DND-41 (cell line): ENCODE results near the gene MAML3.

Experiments
- ATAC-seq: fragments of 200-7000 bp; cut with Tn5 transposase; 3 replicates; pipeline ENCODE4 v1.9.1; 2021; ENCODE audit warnings: low read depth; ENCODE audit not compliant: insufficient read depth
- DNase-seq: peaks from one replicate; pipeline ENCODE4 v3.0.0-alpha.2; 2020
- H2AFZ ChIP-seq: 2 replicates; pipeline ENCODE4 v1.6.0; 2012; ENCODE audit warnings: low read depth, low read length
- H3K27ac ChIP-seq: 2 replicates; pipeline ENCODE4 v1.5.1; 2012; ENCODE audit warnings: low read length, inconsistent platforms
- H3K27me3 ChIP-seq: fragments of 200-600 bp; sonication (generic); 2 replicates; pipeline ENCODE4 v1.6.0; 2012; ENCODE audit warnings: low read length, mild to moderate bottlenecking, inconsistent platforms; ENCODE audit not compliant: insufficient read depth, poor library complexity
- H3K36me3 ChIP-seq: 2 replicates; pipeline ENCODE4 v1.5.1; 2012; ENCODE audit warnings: low read length, inconsistent platforms; ENCODE audit not compliant: insufficient read depth
- H3K4me1 ChIP-seq: 2 replicates; pipeline ENCODE4 v1.5.1; 2012; ENCODE audit warnings: mild to moderate bottlenecking, low read length; ENCODE audit not compliant: insufficient read depth
- H3K4me2 ChIP-seq: 2 replicates; pipeline ENCODE4 v1.6.0; 2012; ENCODE audit warnings: mild to moderate bottlenecking, moderate library complexity, low read length, inconsistent platforms; ENCODE audit not compliant: insufficient read depth
- H3K4me3 ChIP-seq, 2 experiments: fragments of 200-600 bp in 1 of 2; shearing (Covaris generic) in 1 of 2; 2 replicates each; pipeline ENCODE4 v1.5.1; 2012 to 2016; ENCODE audit warnings: inconsistent platforms in 2 of 2, low read length in 2 of 2, mild to moderate bottlenecking in 2 of 2, low read depth in 1 of 2, moderate library complexity in 1 of 2
- H3K79me2 ChIP-seq: 2 replicates; pipeline ENCODE4 v1.6.0; 2012; ENCODE audit warnings: low read length, inconsistent platforms; ENCODE audit not compliant: insufficient read depth
- H3K9ac ChIP-seq: 2 replicates; pipeline ENCODE4 v1.6.0; 2012; ENCODE audit warnings: low read depth, mild to moderate bottlenecking, inconsistent platforms, low read length, moderate library complexity
- H3K9me3 ChIP-seq: 2 replicates; pipeline ENCODE4 v1.5.1; 2012; ENCODE audit warnings: low read length, moderate library complexity, mild to moderate bottlenecking, inconsistent platforms; ENCODE audit not compliant: insufficient read depth, severe bottlenecking
- H4K20me1 ChIP-seq: 2 replicates; pipeline ENCODE4 v1.6.0; 2012; ENCODE audit warnings: low read length; ENCODE audit not compliant: insufficient read depth
- EZH2 ChIP-seq: IDR thresholded peaks from 3 replicates; pipeline ENCODE4 v1.6.1; 2012; ENCODE audit warnings: borderline replicate concordance, low read depth, mild to moderate bottlenecking, moderate library complexity, low read length, inconsistent platforms; ENCODE audit not compliant: severe bottlenecking
- TF ChIP-seq, protein P1 (sequence below): IDR thresholded peaks from 2 replicates; pipeline ENCODE4 v1.5.1; 2012; ENCODE audit warnings: borderline replicate concordance, low read length, moderate library complexity, mild to moderate bottlenecking; ENCODE audit not compliant: poor library complexity, severe bottlenecking; ENCODE audit errors: extremely low read depth

The MAML3 gene

GRCh38 chr4:139736661-139737060, 417.3 kb downstream of the MAML3 start:
- Histone ChIP-seq H3K4me2 (no peak overlapping the region), H3K9ac (no peak overlapping the region), H3K4me3 (no peak overlapping the region), H3K27me3 (no peaks in the 10 kb centered on the region), H3K79me2 (no peaks in the 10 kb centered on the region), H3K9me3 (no peaks in the 10 kb centered on the region), H3K4me1 (peaks cover 19% of the 10 kb centered on the region), H4K20me1 (0 out of 2 replicates have a peak, but pooled peaks cover 3% of the 10 kb centered on the region), H3K27ac (no peak overlapping the region), H2AFZ (no peak overlapping the region), H3K36me3 (no peaks in the 10 kb centered on the region)
- TF ChIP-seq, protein P1, sequence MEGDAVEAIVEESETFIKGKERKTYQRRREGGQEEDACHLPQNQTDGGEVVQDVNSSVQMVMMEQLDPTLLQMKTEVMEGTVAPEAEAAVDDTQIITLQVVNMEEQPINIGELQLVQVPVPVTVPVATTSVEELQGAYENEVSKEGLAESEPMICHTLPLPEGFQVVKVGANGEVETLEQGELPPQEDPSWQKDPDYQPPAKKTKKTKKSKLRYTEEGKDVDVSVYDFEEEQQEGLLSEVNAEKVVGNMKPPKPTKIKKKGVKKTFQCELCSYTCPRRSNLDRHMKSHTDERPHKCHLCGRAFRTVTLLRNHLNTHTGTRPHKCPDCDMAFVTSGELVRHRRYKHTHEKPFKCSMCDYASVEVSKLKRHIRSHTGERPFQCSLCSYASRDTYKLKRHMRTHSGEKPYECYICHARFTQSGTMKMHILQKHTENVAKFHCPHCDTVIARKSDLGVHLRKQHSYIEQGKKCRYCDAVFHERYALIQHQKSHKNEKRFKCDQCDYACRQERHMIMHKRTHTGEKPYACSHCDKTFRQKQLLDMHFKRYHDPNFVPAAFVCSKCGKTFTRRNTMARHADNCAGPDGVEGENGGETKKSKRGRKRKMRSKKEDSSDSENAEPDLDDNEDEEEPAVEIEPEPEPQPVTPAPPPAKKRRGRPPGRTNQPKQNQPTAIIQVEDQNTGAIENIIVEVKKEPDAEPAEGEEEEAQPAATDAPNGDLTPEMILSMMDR, result no peak
- no peak for TF ChIP-seq EZH2
- ATAC-seq (no peak), DNase-seq (no peak)

DNA sequence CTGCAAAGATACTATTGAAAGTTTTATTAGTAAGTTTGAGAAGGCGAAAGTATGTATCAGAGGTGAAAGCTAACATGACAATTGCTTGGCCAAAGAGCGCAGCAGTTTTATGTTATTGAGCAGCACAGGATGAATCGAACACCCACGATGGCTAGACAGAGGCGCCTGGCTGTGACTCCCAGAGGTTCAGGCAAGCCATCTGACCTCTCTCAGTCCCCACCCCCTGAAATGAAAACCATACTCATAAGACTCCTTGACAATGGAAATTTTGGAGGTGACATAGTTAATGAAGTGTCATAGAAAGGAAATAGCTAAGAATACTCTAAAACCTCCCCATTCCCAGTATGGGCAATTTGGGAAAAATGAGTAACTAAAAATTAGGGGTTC, 417.7 kb downstream of the MAML3 start:
- no peak overlapping the region for H3K9ac ChIP-seq
- no peak overlapping the region for H2AFZ ChIP-seq
- no peak for DNase-seq
- H3K9me3 ChIP-seq, result no peaks in the 10 kb centered on the region
- no peaks in the 10 kb centered on the region for H3K79me2 ChIP-seq
- no peaks in the 10 kb centered on the region for H3K27me3 ChIP-seq
- H4K20me1 ChIP-seq, result 0 out of 2 replicates have a peak, but pooled peaks cover 3% of the 10 kb centered on the region
- peaks cover 19% of the 10 kb centered on the region for H3K4me1 ChIP-seq
- no peak overlapping the region for H3K4me3 ChIP-seq
- no peaks in the 10 kb centered on the region for H3K36me3 ChIP-seq
- TF ChIP-seq EZH2, result no peak
- TF ChIP-seq, protein P1, result no peak
- no peak overlapping the region for H3K27ac ChIP-seq
- no peak for ATAC-seq
- H3K4me2 ChIP-seq, result no peak overlapping the region

DNA sequence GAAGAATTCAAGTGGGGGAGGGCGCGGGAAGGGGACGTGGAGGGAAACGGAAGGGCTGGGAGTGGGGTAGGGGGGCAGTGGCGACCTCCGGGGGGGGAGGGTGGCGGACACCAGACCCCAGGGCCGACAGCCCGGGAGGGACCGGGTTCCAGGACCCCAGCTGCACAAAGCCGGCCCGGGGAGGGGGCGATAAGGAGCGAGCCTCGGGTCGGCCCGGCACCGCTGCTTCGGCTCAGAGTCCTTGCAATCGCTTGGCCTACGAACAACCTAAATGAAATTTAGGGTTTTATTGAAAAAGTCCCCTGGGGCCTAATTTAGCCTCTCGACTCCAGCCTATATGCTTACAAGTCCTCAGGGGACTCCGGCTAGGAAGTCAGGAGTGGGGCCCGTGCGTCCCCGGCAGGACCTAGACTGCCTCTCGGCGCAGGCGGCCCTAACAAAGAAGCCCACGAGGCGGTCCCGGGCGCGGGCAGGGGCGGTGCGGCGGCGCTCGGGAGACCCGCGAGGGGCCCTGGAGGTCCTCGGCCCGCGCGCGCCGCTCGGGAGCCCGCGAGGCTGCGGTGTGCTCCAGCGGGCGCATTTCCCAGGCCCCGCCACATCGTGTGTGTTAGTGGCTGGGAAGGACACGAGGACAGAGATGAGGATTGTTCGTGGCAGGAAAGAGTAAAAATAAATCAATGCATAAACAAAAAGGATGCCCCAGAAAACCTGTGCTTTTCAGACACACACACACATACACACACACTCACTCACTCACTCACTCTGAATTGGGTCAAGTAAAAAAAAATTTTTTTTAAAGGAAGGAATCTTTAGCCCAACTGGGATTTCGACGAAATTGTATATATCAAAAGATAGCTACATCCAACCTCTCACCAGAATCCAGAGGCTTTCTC, 418.4 kb downstream of the MAML3 start:
- Histone ChIP-seq H3K36me3 (no peaks in the 10 kb centered on the region), H4K20me1 (0 out of 2 replicates have a peak, but pooled peaks cover 3% of the 10 kb centered on the region), H2AFZ (peak overlapping the region; percentile 75), H3K4me1 (peaks cover 19% of the 10 kb centered on the region), H3K27me3 (no peaks in the 10 kb centered on the region), H3K4me2 (peak overlapping the region; percentile 85), H3K27ac (no peak overlapping the region), H3K4me3 (peak overlapping the region in 1 of 2 experiments; percentile 54; a peak in 2 of 4 replicates), H3K9me3 (no peaks in the 10 kb centered on the region), H3K9ac (peak overlapping the region; percentile 46; the same call in 1 of the 2 replicates), H3K79me2 (no peaks in the 10 kb centered on the region)
- DNase-seq (no peak), ATAC-seq (no peak)
- TF ChIP-seq, protein P1, result no peak
- TF ChIP-seq EZH2, result no peak
